Measurements from ENCODE around the gene HOXA10. TPM values are rescaled to one million over a fixed set of nuclear protein-coding genes. Genes with fewer than 3 reads are reported as not detected.

HOXA10 gene
- total RNA-seq, 1 donor from 2014 or later = not detected

- H3K36me3 ChIP-seq = no peaks in the 10 kb centered on the region
- H3K9me3 ChIP-seq (replicated peaks) = no peaks in the 10 kb centered on the region
- H3K4me3 ChIP-seq = no peak overlapping the region
- intact Hi-C loops (cut with micrococcal nuclease) = no loop called here
- TF ChIP-seq CTCF (IDR thresholded peaks at IDR 0.05; ENCODE audit: borderline replicate concordance) = no peak
- DNase-seq = no peak
- no peak overlapping the region for H3K27ac ChIP-seq (replicated peaks)
- H3K4me1 ChIP-seq = peaks cover 20% of the 10 kb centered on the region
- H3K27me3 ChIP-seq (ENCODE audit: low read depth) = peaks cover 100% of the 10 kb centered on the region
Measured at GRCh38 chr7:27215356-27215755, 41.2 kb upstream of the HOXA10 start.

- peaks cover 100% of the 10 kb centered on the region for H3K27me3 ChIP-seq (ENCODE audit: low read depth)
- H3K36me3 ChIP-seq = no peaks in the 10 kb centered on the region
- intact Hi-C loops (cut with micrococcal nuclease) = no loop called here
- TF ChIP-seq CTCF (IDR thresholded peaks at IDR 0.05; ENCODE audit: borderline replicate concordance) = no peak
- DNase-seq = no peak
- H3K27ac ChIP-seq (replicated peaks) = no peak overlapping the region
- H3K9me3 ChIP-seq (replicated peaks) = no peaks in the 10 kb centered on the region
- no peak overlapping the region for H3K4me3 ChIP-seq
- peaks cover 20% of the 10 kb centered on the region for H3K4me1 ChIP-seq
Measured at GRCh38 chr7:27214239-27214950, 40.3 kb upstream of the HOXA10 start.

GRCh38 chr7:27213433-27214238 lies 39.5 kb upstream of the HOXA10 start:
- DNase-seq = no peak

GRCh38 chr7:27212497-27213432 lies 38.6 kb upstream of the HOXA10 start:
- no peak for DNase-seq
- no peak for TF ChIP-seq CTCF (IDR thresholded peaks at IDR 0.05; ENCODE audit: borderline replicate concordance)
- Histone ChIP-seq H3K4me3 (peak overlapping the region; percentile 25), H3K36me3 (no peaks in the 10 kb centered on the region), H3K27ac (replicated peaks) (no peak overlapping the region), H3K4me1 (peaks cover 20% of the 10 kb centered on the region), H3K27me3 (ENCODE audit: low read depth) (peaks cover 100% of the 10 kb centered on the region), H3K9me3 (replicated peaks) (no peaks in the 10 kb centered on the region)
- intact Hi-C loops (cut with micrococcal nuclease) = no loop called here

More at GRCh38 chr7:27213433-27214238, 39.5 kb upstream of the HOXA10 start:
- Histone ChIP-seq H3K36me3 (no peaks in the 10 kb centered on the region), H3K4me1 (peaks cover 20% of the 10 kb centered on the region), H3K9me3 (replicated peaks) (no peaks in the 10 kb centered on the region), H3K27ac (replicated peaks) (no peak overlapping the region), H3K27me3 (ENCODE audit: low read depth) (peaks cover 100% of the 10 kb centered on the region), H3K4me3 (peak overlapping the region; percentile 25)
- no peak for TF ChIP-seq CTCF (IDR thresholded peaks at IDR 0.05; ENCODE audit: borderline replicate concordance)
- intact Hi-C loops (cut with micrococcal nuclease) = no loop called here

GRCh38 chr7:27211764-27212204 lies 37.7 kb upstream of the HOXA10 start:
- intact Hi-C loops (cut with micrococcal nuclease) = no loop called here
- Histone ChIP-seq H3K36me3 (no peaks in the 10 kb centered on the region), H3K4me3 (no peak overlapping the region), H3K4me1 (peaks cover 20% of the 10 kb centered on the region), H3K9me3 (replicated peaks) (no peaks in the 10 kb centered on the region), H3K27me3 (ENCODE audit: low read depth) (peaks cover 100% of the 10 kb centered on the region), H3K27ac (replicated peaks) (no peak overlapping the region)
- DNase-seq = no peak
- no peak for TF ChIP-seq CTCF (IDR thresholded peaks at IDR 0.05; ENCODE audit: borderline replicate concordance)
